B cell (primary cell): ENCODE measurements around the gene GIPC1. TPM values are rescaled to one million over a fixed set of nuclear protein-coding genes. Genes with fewer than 3 reads are reported as not detected.

ENCODE experiments used
- ATAC-seq: fragments of 200-7000 bp; cut with Tn5 transposase; one replicate; pipeline ENCODE4 v1.10.0; 2021; ENCODE audit warnings: low read depth, mild to moderate bottlenecking, moderate number of reproducible peaks, moderate library complexity
- CTCF ChIA-PET: fragments of 350-600 bp; sonication (Branson Sonifier 250); formaldehyde crosslinking; loops from one replicate; lab custom pipeline; 2021; ENCODE audit warnings: antibody characterized with exemption, inconsistent platforms; lab: Charles Lee
- POLR2A ChIA-PET: fragments of 350-600 bp; sonication (Branson Sonifier 250); formaldehyde crosslinking; loops from one replicate; lab custom pipeline; 2021; ENCODE audit warnings: antibody characterized with exemption; lab: Charles Lee
- DNase-seq: peaks from one replicate; pipeline ENCODE4 v3.0.0; 2013
- H2AFZ ChIP-seq: 2 replicates; pipeline ENCODE4 v1.6.1; 2012; ENCODE audit warnings: mild to moderate bottlenecking, low read depth, low read length; ENCODE audit not compliant: insufficient read depth, poor library complexity, severe bottlenecking
- H3K27ac ChIP-seq, 2 donors: 1 replicate in 1 of 2; 2 replicates in 1 of 2; pipeline ENCODE4 v1.5.1; 2012 to 2013; ENCODE audit warnings: low read length in 2 of 2, mild to moderate bottlenecking in 2 of 2, moderate library complexity in 1 of 2
- H3K27me3 ChIP-seq, 4 experiments: fragments of 200-600 bp in 1 of 4; sonication (generic) in 1 of 4; replicated peaks in 1 of 4; 1 replicate in 2 of 4; 2 replicates in 2 of 4; pipeline versions ENCODE4 v1.6.1 to v1.7.0; 2013 to 2016; ENCODE audit warnings: low read length in 3 of 4, mild to moderate bottlenecking in 2 of 4, mixed read lengths in 1 of 4, moderate library complexity in 1 of 4; ENCODE audit not compliant: insufficient read depth in 4 of 4, control insufficient read depth in 3 of 4; ENCODE audit errors: control extremely low read depth in 1 of 4
- H3K36me3 ChIP-seq, 2 experiments: replicated peaks in 1 of 2; 1 replicate in 1 of 2; 2 replicates in 1 of 2; pipeline versions ENCODE4 v1.6.1 to v1.7.1; 2013; ENCODE audit warnings: low read length in 1 of 2; ENCODE audit not compliant: insufficient read depth in 2 of 2, control insufficient read depth in 1 of 2; ENCODE audit errors: control extremely low read depth in 1 of 2, extremely low read depth in 1 of 2
- H3K4me1 ChIP-seq, 2 donors: fragments of 200-600 bp in 1 of 2; sonication (generic) in 1 of 2; 1 replicate in 1 of 2; 2 replicates in 1 of 2; pipeline versions ENCODE4 v1.5.1 to v1.6.1; 2013 to 2017; ENCODE audit warnings: low read length in 2 of 2; ENCODE audit not compliant: control insufficient read depth in 2 of 2, insufficient read depth in 2 of 2
- H3K4me2 ChIP-seq: replicated peaks from 2 replicates; pipeline ENCODE3; 2012; ENCODE audit warnings: mild to moderate bottlenecking, low read depth, low read length; ENCODE audit not compliant: poor library complexity, severe bottlenecking
- H3K4me3 ChIP-seq, 5 experiments: fragments of 200-600 bp in 1 of 5; sonication (generic) in 1 of 5; 1 replicate in 3 of 5; 2 replicates in 2 of 5; pipeline versions ENCODE4 v1.5.1 to v1.7.0; 2011 to 2016; ENCODE audit warnings: low read length in 4 of 5, mild to moderate bottlenecking in 4 of 5, low read depth in 2 of 5, control low read depth in 1 of 5, moderate library complexity in 1 of 5; ENCODE audit not compliant: insufficient read depth in 1 of 5; ENCODE audit errors: control extremely low read depth in 1 of 5, extremely low read depth in 1 of 5
- H3K79me2 ChIP-seq: fragments of 200-600 bp; sonication (generic); one replicate; pipeline ENCODE4 v1.6.0; 2016; ENCODE audit warnings: low read length; ENCODE audit not compliant: control insufficient read depth, insufficient read depth
- H3K9ac ChIP-seq: fragments of 200-600 bp; sonication (generic); 2 replicates; pipeline ENCODE4 v1.6.1; 2017; ENCODE audit warnings: mild to moderate bottlenecking, low read length, moderate library complexity
- H3K9me3 ChIP-seq, 3 donors: one replicate each; pipeline versions ENCODE4 v1.6.1 to v1.7.1; 2013; ENCODE audit warnings: low read length in 2 of 3; ENCODE audit not compliant: control insufficient read depth in 2 of 3, insufficient read depth in 1 of 3; ENCODE audit errors: control extremely low read depth in 1 of 3
- H4K20me1 ChIP-seq: 2 replicates; pipeline ENCODE4 v1.6.0; 2012; ENCODE audit warnings: mild to moderate bottlenecking, low read length; ENCODE audit not compliant: insufficient read depth, control insufficient read depth, poor library complexity, severe bottlenecking
- H3K27ac Mint-ChIP-seq: one replicate; pipeline ENCODE4 v1.8.0; 2021; ENCODE audit warnings: mixed read lengths
- H3K27me3 Mint-ChIP-seq: one replicate; pipeline ENCODE4 v1.8.0; 2021; ENCODE audit warnings: mixed read lengths
- H3K4me1 Mint-ChIP-seq: one replicate; pipeline ENCODE4 v1.8.0; 2021; ENCODE audit warnings: mixed read lengths
- H3K4me3 Mint-ChIP-seq: one replicate; pipeline ENCODE4 v1.8.0; 2021; ENCODE audit warnings: mixed read lengths
- H3K9me3 Mint-ChIP-seq: one replicate; pipeline ENCODE4 v1.8.0; 2022; ENCODE audit warnings: mixed read lengths; ENCODE audit not compliant: insufficient read depth
- CTCF ChIP-seq: fragments of 200-600 bp; IDR thresholded peaks from one replicate; pipeline ENCODE4 v1.8.0; 2022; ENCODE audit warnings: antibody characterized with exemption, mild to moderate bottlenecking
- EZH2 ChIP-seq: IDR thresholded peaks from 2 replicates; pipeline ENCODE4 v1.6.1; 2012; ENCODE audit warnings: borderline replicate concordance, low read depth, mild to moderate bottlenecking, moderate library complexity, low read length; ENCODE audit not compliant: insufficient read depth, poor library complexity, severe bottlenecking
- WGBS: methylation state at CpG from one replicate; pipeline ENCODE4 v1.1.5; 2013; ENCODE audit warnings: missing lambda C conversion rate; ENCODE audit not compliant: insufficient coverage; 5-methylcytosine and 5-hydroxymethylcytosine counted together
- intact Hi-C: fragments of 100-400 bp; cut with micrococcal nuclease; formaldehyde crosslinking; loops from one replicate; pipeline ENCODE4 v1.10.0; 2022
- polyA plus RNA-seq: library from polyadenylated mRNA; depleted of rRNA; stranded (reverse); fragments of >200 nt; gene quantifications from 2 replicates; pipeline ENCODE4 v1.2.3, GENCODE V29; 2012
- total RNA-seq, 2 donors: library from RNA; stranded (reverse); fragments of 120-200 nt in 1 of 2; gene quantifications; 1 replicate in 1 of 2; 2 replicates in 1 of 2; pipeline versions ENCODE4 v1.2.3 to v1.2.4, GENCODE V29; 2013 to 2022

The GIPC1 gene
- total and polyA plus RNA-seq, 2 donors (not counting 1 experiment from before 2014, with no cell fraction given): 11.3 to 12.0 TPM

DNA sequence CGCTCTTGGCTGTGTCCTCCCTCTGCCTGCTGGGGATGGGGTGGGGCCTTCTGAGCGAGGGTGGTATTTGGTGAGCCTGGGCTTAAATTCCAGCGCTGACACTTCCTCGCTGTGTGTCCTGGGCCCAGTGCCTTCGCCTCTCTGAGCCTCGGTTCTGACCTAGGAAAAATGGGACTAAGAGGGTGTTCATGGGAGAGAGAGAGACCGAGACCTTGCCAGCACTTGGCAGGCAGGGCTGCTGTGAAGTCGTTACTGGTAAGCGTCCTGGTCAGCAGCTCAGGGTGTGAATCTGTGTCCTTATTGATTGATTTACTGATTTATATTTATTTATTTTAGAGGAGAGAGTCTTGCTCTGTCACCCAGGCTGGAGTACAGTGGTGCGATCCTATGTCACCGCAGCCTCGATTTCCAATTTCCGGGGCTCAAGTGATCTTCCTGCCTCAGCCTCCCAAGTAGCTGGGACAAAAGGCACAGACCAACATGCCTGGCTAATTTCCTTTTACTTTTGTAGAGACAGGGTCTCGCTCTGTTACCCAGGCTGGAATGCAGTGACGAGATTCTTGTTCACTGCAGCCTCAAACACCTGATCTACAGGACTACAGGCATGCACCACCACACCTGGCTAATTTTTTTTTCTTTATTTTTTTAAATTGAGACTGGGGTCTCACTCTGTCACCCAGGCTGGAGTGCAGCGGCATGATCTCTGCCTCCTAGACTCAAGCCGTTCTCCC lies 60.4 kb downstream of the GIPC1 start:
- no peak for TF ChIP-seq EZH2
- TF ChIP-seq CTCF: no peak
- H3K79me2 ChIP-seq: peaks cover 70% of the 10 kb centered on the region
- ATAC-seq: no peak

More for the DNA sequence above, 60.4 kb downstream of the GIPC1 start:
- peak overlapping the region in 1 of 2 donors; percentile 86 for H3K27ac ChIP-seq
- H3K36me3 ChIP-seq: no peaks in the 10 kb centered on the region
- Mint-ChIP-seq H3K4me3 (peak overlapping the region; percentile 64), H3K9me3 (no peaks in the 10 kb centered on the region), H3K4me1 (peaks cover 47% of the 10 kb centered on the region), H3K27me3 (no peaks in the 10 kb centered on the region), H3K27ac (no peak overlapping the region)
- intact Hi-C loops: no loop called here
- H3K9me3 ChIP-seq: peaks cover 0 to 3% (median 0%) of the 10 kb centered on the region in 3 donors
- H3K9ac ChIP-seq: no peak overlapping the region
- no peak for DNase-seq
- ChIA-PET POLR2A (interaction anchor here (1.6 kb wide), 1 partner anchor 15 kb away, joined by 5 read pairs; no protein-coding TSS in a partner anchor), CTCF (interaction anchor here (0.9 kb wide), 1 partner anchor 74 kb away, joined by 3 read pairs; no protein-coding TSS in a partner anchor)
- peaks cover 0 to 3% (median 0%) of the 10 kb centered on the region in 4 experiments for H3K27me3 ChIP-seq
- no peak overlapping the region for H3K4me3 ChIP-seq
- H3K4me1 ChIP-seq: peaks cover 35 to 44% of the 10 kb centered on the region in 2 donors
- WGBS: 95% methylated on average over 13 of the region's 17 CpGs
- peak overlapping the region; percentile 92 for H3K4me2 ChIP-seq
- peaks cover 15% of the 10 kb centered on the region for H4K20me1 ChIP-seq
- H2AFZ ChIP-seq: no peak overlapping the region
